LNCAP (cell line): ENCODE data around the gene MRPL27.

ENCODE experiments used
- CTCF ChIP-seq: fragments of 450-650 bp; IDR thresholded peaks from 2 replicates; pipeline ENCODE4 v1.5.1; 2017; ENCODE audit warnings: mild to moderate bottlenecking

The MRPL27 gene

GRCh38 chr17:50406578-50406977, 33.6 kb upstream of the MRPL27 start:
- TF ChIP-seq CTCF: no peak

GRCh38 chr17:50397919-50398285, 24.9 kb upstream of the MRPL27 start:
- no peak for TF ChIP-seq CTCF

GRCh38 chr17:50397111-50397918, 24.3 kb upstream of the MRPL27 start, which contains the start of gene LRRC59:
LRRC59 (minus strand) TSS chr17:50397523; CDS start chr17:50397317, 206 bp downstream.
- TF ChIP-seq CTCF: peak; percentile 98

- no peak for TF ChIP-seq CTCF
Measured at GRCh38 chr17:50396261-50397110, 23.5 kb upstream of the MRPL27 start.

GRCh38 chr17:50394711-50395110, 21.7 kb upstream of the MRPL27 start:
- no peak for TF ChIP-seq CTCF

- TF ChIP-seq CTCF: no peak
Measured at GRCh38 chr17:50393700-50394099, 20.7 kb upstream of the MRPL27 start.

- no peak for TF ChIP-seq CTCF
Measured at GRCh38 chr17:50392621-50393020, 19.6 kb upstream of the MRPL27 start.
